Muscle of leg (tissue), 11 donors: Measurements from ENCODE around the gene DYRK2. TPM values are rescaled to one million over a fixed set of nuclear protein-coding genes. Genes with fewer than 3 reads are reported as not detected.
A peak's percentile ranks its signal among the peaks of the same experiment; 100 is the strongest.
"Not testable (repeated sequence)": the region's sequence is repeated elsewhere in the genome, so short reads cannot be mapped to it uniquely, and the experiment has no call there.

Experiments
- DNase-seq: peaks from one replicate; pipeline ENCODE4 v3.0.0; 2013
- H3K27ac ChIP-seq: one replicate; pipeline ENCODE4 v1.5.1; 2013; ENCODE audit warnings: mild to moderate bottlenecking, low read length, control low read depth
- H3K27me3 ChIP-seq: one replicate; pipeline ENCODE4 v1.6.1; 2013; ENCODE audit warnings: low read length; ENCODE audit not compliant: control insufficient read depth, insufficient read depth
- H3K36me3 ChIP-seq: one replicate; pipeline ENCODE4 v1.6.1; 2013; ENCODE audit warnings: low read length; ENCODE audit not compliant: control insufficient read depth, insufficient read depth
- H3K4me1 ChIP-seq: one replicate; pipeline ENCODE4 v1.6.1; 2013; ENCODE audit warnings: low read length; ENCODE audit not compliant: control insufficient read depth, insufficient read depth
- H3K4me3 ChIP-seq: one replicate; pipeline ENCODE4 v1.5.1; 2013; ENCODE audit warnings: low read length, control low read depth
- H3K9me3 ChIP-seq: replicated peaks from 2 replicates; pipeline ENCODE4 v1.6.1; 2013; ENCODE audit warnings: low read depth, low read length; ENCODE audit not compliant: control insufficient read depth
- WGBS: methylation state at CpG from one replicate; pipeline ENCODE4 v1.1.5; 2013; ENCODE audit warnings: missing lambda C conversion rate; ENCODE audit not compliant: insufficient coverage; 5-methylcytosine and 5-hydroxymethylcytosine counted together
- polyA plus RNA-seq, 8 donors: library from polyadenylated mRNA; unstranded; fragments of 120-200 nt; gene quantifications; one replicate each; pipeline versions ENCODE4 v1.2.1 to v1.2.3, GENCODE V29; 2013; ENCODE audit warnings: inconsistent platforms in 1 of 8, low replicate concordance in 1 of 8; ENCODE audit not compliant: insufficient read length in 8 of 8, insufficient read depth in 1 of 8
- total RNA-seq: library from RNA; stranded (reverse); fragments of 120-200 nt; gene quantifications from one replicate; pipeline ENCODE4 v1.2.4, GENCODE V29; 2013

DYRK2 gene
- total and polyA plus RNA-seq, 9 donors: 35.5 to 56.1 (median 51.6) TPM

GRCh38 chr12:67667276-67668073, 18.9 kb downstream of the DYRK2 start:
- no peak overlapping the region for H3K4me3 ChIP-seq
- H3K27me3 ChIP-seq: no peaks in the 10 kb centered on the region
- no peaks in the 10 kb centered on the region for H3K36me3 ChIP-seq
- H3K9me3 ChIP-seq: no peaks in the 10 kb centered on the region
- H3K4me1 ChIP-seq: peaks cover 2% of the 10 kb centered on the region
- WGBS: 65% methylated on average over 5 of the region's 8 CpGs
- peak; percentile 37 for DNase-seq
- H3K27ac ChIP-seq: no peak overlapping the region

GRCh38 chr12:67669217-67669933, 20.8 kb downstream of the DYRK2 start:
- no peak for DNase-seq
- H3K27ac ChIP-seq: no peak overlapping the region
- H3K9me3 ChIP-seq: peaks cover 4% of the 10 kb centered on the region
- peaks cover 3% of the 10 kb centered on the region for H3K36me3 ChIP-seq
- WGBS: 100% methylated on average over 2 of the region's 6 CpGs
- H3K4me1 ChIP-seq: no peaks in the 10 kb centered on the region
- no peak overlapping the region for H3K4me3 ChIP-seq
- H3K27me3 ChIP-seq: no peaks in the 10 kb centered on the region

GRCh38 chr12:67669934-67670631, 21.5 kb downstream of the DYRK2 start:
- H3K27ac ChIP-seq: no peak overlapping the region
- 73% methylated on average over 2 of the region's 4 CpGs for WGBS
- no peaks in the 10 kb centered on the region for H3K4me1 ChIP-seq

DNA sequence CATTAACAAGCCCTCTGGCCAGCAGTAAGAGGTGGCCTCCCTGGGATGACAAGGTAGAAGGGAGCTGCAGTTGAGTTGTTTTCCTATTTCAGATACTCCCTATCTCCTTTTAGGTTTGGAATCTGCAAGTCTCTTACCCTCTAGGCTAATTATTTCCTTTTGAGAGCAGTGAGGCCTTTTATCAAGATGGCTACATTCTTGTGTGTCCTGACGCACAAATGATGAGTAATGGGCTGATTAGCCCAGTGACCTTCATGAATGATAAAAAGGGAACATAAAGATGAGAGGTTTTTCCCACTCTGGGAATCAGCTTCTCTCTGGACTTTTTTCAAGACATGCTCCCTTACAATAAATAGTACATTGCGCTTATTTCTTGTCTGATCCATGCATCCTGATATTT, 22.9 kb downstream of the DYRK2 start:
- Histone ChIP-seq H3K4me1 (no peaks in the 10 kb centered on the region), H3K9me3 (peaks cover 6% of the 10 kb centered on the region), H3K27ac (no peak overlapping the region), H3K27me3 (no peaks in the 10 kb centered on the region), H3K4me3 (no peak overlapping the region), H3K36me3 (peaks cover 3% of the 10 kb centered on the region)
- DNase-seq: no peak
- WGBS: no CpG with 5 or more reads among the region's 2 CpGs

More at GRCh38 chr12:67669934-67670631, 21.5 kb downstream of the DYRK2 start:
- no peak overlapping the region for H3K4me3 ChIP-seq
- no peaks in the 10 kb centered on the region for H3K27me3 ChIP-seq
- H3K36me3 ChIP-seq: peaks cover 3% of the 10 kb centered on the region
- peaks cover 6% of the 10 kb centered on the region for H3K9me3 ChIP-seq
- DNase-seq: no peak

DNA sequence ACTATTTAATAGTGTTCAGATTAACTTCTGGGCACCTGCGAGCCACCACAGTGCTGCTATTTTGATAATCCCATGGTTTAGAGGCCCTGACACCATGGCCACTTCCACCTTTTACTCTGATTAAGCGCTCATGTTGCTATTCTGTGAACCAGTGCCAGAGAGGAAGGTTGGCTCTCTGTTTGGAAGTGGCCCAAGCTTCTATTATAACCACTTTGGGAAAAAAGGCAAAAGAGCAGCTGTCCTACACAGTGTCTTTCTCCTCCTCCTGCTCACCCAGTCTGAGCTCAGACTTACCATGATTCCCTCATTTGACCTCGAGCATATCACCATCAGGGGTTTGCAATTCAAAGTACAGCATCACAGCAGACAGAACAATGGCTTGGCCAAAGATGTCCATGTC, 23.3 kb downstream of the DYRK2 start:
- DNase-seq: no peak
- peaks cover 6% of the 10 kb centered on the region for H3K9me3 ChIP-seq
- H3K27ac ChIP-seq: no peak overlapping the region
- H3K36me3 ChIP-seq: peaks cover 3% of the 10 kb centered on the region
- H3K4me1 ChIP-seq: no peaks in the 10 kb centered on the region
- no peak overlapping the region for H3K4me3 ChIP-seq
- WGBS: 73% methylated on average over 2 of the region's 3 CpGs
- no peaks in the 10 kb centered on the region for H3K27me3 ChIP-seq

DNA sequence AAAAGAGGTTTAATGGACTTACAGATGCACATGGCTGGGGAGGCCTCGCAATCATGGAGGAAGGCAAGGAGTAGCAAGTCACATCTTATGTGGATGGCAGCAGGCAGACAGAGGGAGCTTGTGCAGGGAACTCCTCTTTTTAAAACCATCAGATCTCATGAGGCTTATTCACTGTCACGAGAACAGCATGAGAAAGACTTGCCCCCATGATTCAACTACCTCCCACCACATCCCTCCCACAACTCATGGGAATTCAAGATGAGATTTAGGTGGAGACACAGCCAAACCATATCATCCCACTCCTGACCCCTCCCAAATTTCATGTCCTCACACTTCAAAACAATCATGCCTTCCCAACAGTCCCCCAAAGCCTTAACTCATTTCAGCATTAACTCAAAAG, 24.0 kb downstream of the DYRK2 start:
- not testable (repeated sequence) for H3K4me3 ChIP-seq, DNase-seq, H3K27ac ChIP-seq, H3K27me3 ChIP-seq, H3K4me1 ChIP-seq, H3K36me3 ChIP-seq, H3K9me3 ChIP-seq
- 100% methylated on average over 1 of the region's 2 CpGs for WGBS

DNA sequence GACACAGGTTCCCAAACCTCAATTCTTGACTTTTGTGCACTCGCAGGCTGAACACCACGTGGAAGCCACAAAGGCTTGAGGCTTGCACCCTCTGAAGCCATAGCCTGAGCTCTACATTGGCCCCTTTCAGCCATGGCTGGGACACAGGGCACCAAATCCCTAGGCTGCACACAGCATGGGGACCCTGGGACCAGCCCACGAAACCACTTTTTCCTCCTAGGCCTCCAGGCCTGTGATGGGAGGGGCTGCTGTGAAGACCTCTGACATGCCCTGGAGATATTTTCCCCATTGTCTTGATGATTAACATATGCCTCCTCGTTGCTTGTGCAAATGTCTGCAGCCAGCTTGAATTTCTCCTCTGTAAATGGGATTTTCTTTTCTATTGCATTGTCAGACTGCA, 25.0 kb downstream of the DYRK2 start:
- not testable (repeated sequence) for H3K9me3 ChIP-seq, DNase-seq, H3K27ac ChIP-seq, H3K27me3 ChIP-seq, H3K4me3 ChIP-seq, H3K36me3 ChIP-seq, H3K4me1 ChIP-seq
- 96% methylated on average over 2 of the region's 4 CpGs for WGBS

- 100% methylated on average over 1 of the region's 3 CpGs for WGBS
- Histone ChIP-seq H3K4me3 (no peak overlapping the region), H3K36me3 (peaks cover 3% of the 10 kb centered on the region), H3K27me3 (no peaks in the 10 kb centered on the region), H3K27ac (no peak overlapping the region), H3K9me3 (peaks cover 6% of the 10 kb centered on the region), H3K4me1 (no peaks in the 10 kb centered on the region)
- DNase-seq: no peak
Measured at GRCh38 chr12:67674417-67674816, 25.9 kb downstream of the DYRK2 start.

GRCh38 chr12:67676624-67677023, 28.1 kb downstream of the DYRK2 start:
- H3K27me3 ChIP-seq: no peaks in the 10 kb centered on the region
- H3K9me3 ChIP-seq: peaks cover 6% of the 10 kb centered on the region
- H3K4me3 ChIP-seq: no peak overlapping the region
- no peaks in the 10 kb centered on the region for H3K4me1 ChIP-seq
- no peak for DNase-seq
- peaks cover 3% of the 10 kb centered on the region for H3K36me3 ChIP-seq
- no peak overlapping the region for H3K27ac ChIP-seq

DNA sequence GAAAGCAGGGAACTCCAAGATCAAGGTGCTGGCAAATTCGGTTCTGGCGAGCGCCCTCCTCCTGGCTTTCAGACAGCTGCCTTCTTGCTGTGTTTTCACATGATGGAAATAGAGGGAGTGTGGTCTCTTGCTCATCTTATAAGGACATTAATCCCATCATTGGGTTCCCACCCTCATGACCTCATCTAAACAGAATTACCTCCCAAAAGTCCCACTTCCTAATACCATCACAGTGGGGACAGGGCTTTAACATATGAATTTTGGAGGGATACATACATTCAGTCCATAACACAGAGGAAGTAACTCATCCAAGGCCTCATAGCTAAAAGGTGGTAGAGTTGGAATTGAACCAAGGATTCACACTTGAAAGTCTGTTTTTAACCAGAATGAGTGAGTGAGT, 28.6 kb downstream of the DYRK2 start:
- WGBS: no CpG with 5 or more reads among the region's 3 CpGs
- H3K9me3 ChIP-seq: peaks cover 6% of the 10 kb centered on the region
- peak; percentile 48 for DNase-seq
- H3K27me3 ChIP-seq: no peaks in the 10 kb centered on the region
- no peak overlapping the region for H3K4me3 ChIP-seq
- H3K36me3 ChIP-seq: peaks cover 3% of the 10 kb centered on the region
- no peaks in the 10 kb centered on the region for H3K4me1 ChIP-seq
- H3K27ac ChIP-seq: no peak overlapping the region
